ENCODE measurements around the gene MNT. TPM values are rescaled to one million over a fixed set of nuclear protein-coding genes. Genes with fewer than 3 reads are reported as not detected.

MNT gene
- total and polyA plus RNA-seq, 2 experiments from 2014 or later = 5.7 to 6.4 TPM

DNA sequence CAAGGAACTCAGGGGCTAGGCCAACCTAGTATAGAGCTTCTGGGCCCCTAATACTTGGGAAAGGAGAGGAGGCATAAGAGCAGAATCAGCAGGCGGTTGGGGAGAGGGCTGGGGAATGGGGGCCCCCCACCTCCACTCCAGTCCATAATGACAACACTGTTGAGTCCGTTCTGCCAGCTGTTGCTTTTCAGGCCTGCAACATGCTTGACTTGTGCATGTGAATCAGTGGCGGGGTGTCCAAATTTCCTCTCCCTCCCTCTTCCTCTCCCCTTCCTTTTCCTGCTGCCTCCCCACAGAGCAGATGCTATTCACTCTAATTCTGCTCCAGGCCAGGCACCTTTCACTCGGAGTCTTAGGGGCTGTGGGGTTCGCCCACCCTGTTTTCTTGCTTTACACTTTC lies 31.8 kb downstream of the MNT start:
- H3K27ac ChIP-seq (ENCODE audit: low read depth) = no peak overlapping the region
- H2AFZ ChIP-seq = no peak overlapping the region
- no peaks in the 10 kb centered on the region for H3K27me3 ChIP-seq (ENCODE audit: insufficient read depth)
- H3K9me2 ChIP-seq (ENCODE audit: insufficient read depth) = no peaks in the 10 kb centered on the region
- no peaks in the 10 kb centered on the region; the same call in 1 of the 2 replicates for H3K4me1 ChIP-seq (ENCODE audit: insufficient read depth)
- Mint-ChIP-seq H3K4me3 (no peak overlapping the region), H3K27me3 (ENCODE audit: insufficient read depth, low read depth, poor library complexity) (peaks cover 18% of the 10 kb centered on the region), H3K9me3 (no peaks in the 10 kb centered on the region), H3K4me1 (peaks cover 17% of the 10 kb centered on the region), H3K36me3 (ENCODE audit: low read depth) (peaks cover 12% of the 10 kb centered on the region; the same call in 2 of the 3 replicates), H3K27ac (peak overlapping the region; percentile 67; the same call in 1 of the 2 replicates)
- no peaks in the 10 kb centered on the region for H3K79me2 ChIP-seq (replicated peaks; ENCODE audit: insufficient read depth)
- no peak overlapping the region for H3K4me3 ChIP-seq
- DNase-seq (ENCODE audit: low spot score) = no peak
- no peaks in the 10 kb centered on the region; the same call in none of the 2 replicates for H4K20me1 ChIP-seq (replicated peaks; ENCODE audit: insufficient read depth)
- no peak for ATAC-seq
- TF ChIP-seq EZH2phosphoT487 (IDR thresholded peaks at IDR 0.05; ENCODE audit: unreplicated experiment) (no peak), ZNF331 (CRISPR knock-in tag; IDR thresholded peaks at IDR 0.05; ENCODE audit: low read depth) (no peak), JUNB (IDR thresholded peaks at IDR 0.05; ENCODE audit: unreplicated experiment) (no peak), REST (IDR thresholded peaks at IDR 0.05; ENCODE audit: unreplicated experiment) (no peak), STAT1 (IDR thresholded peaks at IDR 0.05; ENCODE audit: unreplicated experiment) (no peak), NANOG (IDR thresholded peaks at IDR 0.05; ENCODE audit: borderline replicate concordance) (no peak), POLR2AphosphoS5 (IDR thresholded peaks at IDR 0.05; ENCODE audit: low read depth) (no peak), CREB1 (CRISPR knock-in tag; IDR thresholded peaks at IDR 0.05; ENCODE audit: low read depth) (no peak), ZNF114 (CRISPR knock-in tag; IDR thresholded peaks at IDR 0.05) (no peak), EZH2 (IDR thresholded peaks at IDR 0.05; ENCODE audit: low read depth, unreplicated experiment) (no peak)
- TF ChIP-seq, protein P1, sequence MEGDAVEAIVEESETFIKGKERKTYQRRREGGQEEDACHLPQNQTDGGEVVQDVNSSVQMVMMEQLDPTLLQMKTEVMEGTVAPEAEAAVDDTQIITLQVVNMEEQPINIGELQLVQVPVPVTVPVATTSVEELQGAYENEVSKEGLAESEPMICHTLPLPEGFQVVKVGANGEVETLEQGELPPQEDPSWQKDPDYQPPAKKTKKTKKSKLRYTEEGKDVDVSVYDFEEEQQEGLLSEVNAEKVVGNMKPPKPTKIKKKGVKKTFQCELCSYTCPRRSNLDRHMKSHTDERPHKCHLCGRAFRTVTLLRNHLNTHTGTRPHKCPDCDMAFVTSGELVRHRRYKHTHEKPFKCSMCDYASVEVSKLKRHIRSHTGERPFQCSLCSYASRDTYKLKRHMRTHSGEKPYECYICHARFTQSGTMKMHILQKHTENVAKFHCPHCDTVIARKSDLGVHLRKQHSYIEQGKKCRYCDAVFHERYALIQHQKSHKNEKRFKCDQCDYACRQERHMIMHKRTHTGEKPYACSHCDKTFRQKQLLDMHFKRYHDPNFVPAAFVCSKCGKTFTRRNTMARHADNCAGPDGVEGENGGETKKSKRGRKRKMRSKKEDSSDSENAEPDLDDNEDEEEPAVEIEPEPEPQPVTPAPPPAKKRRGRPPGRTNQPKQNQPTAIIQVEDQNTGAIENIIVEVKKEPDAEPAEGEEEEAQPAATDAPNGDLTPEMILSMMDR (conservative IDR thresholded peaks at IDR 0.05; ENCODE audit: low read depth in 2 of 2) = no peak
- TF ChIP-seq, protein P2, sequence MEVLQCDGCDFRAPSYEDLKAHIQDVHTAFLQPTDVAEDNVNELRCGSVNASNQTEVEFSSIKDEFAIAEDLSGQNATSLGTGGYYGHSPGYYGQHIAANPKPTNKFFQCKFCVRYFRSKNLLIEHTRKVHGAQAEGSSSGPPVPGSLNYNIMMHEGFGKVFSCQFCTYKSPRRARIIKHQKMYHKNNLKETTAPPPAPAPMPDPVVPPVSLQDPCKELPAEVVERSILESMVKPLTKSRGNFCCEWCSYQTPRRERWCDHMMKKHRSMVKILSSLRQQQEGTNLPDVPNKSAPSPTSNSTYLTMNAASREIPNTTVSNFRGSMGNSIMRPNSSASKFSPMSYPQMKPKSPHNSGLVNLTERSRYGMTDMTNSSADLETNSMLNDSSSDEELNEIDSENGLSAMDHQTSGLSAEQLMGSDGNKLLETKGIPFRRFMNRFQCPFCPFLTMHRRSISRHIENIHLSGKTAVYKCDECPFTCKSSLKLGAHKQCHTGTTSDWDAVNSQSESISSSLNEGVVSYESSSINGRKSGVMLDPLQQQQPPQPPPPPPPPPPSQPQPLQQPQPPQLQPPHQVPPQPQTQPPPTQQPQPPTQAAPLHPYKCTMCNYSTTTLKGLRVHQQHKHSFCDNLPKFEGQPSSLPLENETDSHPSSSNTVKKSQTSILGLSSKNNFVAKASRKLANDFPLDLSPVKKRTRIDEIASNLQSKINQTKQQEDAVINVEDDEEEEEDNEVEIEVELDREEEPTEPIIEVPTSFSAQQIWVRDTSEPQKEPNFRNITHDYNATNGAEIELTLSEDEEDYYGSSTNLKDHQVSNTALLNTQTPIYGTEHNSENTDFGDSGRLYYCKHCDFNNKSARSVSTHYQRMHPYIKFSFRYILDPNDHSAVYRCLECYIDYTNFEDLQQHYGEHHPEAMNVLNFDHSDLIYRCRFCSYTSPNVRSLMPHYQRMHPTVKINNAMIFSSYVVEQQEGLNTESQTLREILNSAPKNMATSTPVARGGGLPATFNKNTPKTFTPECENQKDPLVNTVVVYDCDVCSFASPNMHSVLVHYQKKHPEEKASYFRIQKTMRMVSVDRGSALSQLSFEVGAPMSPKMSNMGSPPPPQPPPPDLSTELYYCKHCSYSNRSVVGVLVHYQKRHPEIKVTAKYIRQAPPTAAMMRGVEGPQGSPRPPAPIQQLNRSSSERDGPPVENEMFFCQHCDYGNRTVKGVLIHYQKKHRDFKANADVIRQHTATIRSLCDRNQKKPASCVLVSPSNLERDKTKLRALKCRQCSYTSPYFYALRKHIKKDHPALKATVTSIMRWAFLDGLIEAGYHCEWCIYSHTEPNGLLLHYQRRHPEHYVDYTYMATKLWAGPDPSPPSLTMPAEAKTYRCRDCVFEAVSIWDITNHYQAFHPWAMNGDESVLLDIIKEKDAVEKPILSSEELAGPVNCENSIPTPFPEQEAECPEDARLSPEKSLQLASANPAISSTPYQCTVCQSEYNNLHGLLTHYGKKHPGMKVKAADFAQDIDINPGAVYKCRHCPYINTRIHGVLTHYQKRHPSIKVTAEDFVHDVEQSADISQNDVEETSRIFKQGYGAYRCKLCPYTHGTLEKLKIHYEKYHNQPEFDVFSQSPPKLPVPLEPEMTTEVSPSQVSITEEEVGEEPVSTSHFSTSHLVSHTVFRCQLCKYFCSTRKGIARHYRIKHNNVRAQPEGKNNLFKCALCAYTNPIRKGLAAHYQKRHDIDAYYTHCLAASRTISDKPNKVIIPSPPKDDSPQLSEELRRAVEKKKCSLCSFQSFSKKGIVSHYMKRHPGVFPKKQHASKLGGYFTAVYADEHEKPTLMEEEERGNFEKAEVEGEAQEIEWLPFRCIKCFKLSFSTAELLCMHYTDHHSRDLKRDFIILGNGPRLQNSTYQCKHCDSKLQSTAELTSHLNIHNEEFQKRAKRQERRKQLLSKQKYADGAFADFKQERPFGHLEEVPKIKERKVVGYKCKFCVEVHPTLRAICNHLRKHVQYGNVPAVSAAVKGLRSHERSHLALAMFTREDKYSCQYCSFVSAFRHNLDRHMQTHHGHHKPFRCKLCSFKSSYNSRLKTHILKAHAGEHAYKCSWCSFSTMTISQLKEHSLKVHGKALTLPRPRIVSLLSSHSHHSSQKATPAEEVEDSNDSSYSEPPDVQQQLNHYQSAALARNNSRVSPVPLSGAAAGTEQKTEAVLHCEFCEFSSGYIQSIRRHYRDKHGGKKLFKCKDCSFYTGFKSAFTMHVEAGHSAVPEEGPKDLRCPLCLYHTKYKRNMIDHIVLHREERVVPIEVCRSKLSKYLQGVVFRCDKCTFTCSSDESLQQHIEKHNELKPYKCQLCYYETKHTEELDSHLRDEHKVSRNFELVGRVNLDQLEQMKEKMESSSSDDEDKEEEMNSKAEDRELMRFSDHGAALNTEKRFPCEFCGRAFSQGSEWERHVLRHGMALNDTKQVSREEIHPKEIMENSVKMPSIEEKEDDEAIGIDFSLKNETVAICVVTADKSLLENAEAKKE (CRISPR knock-in tag; IDR thresholded peaks at IDR 0.05) = no peak
- H3K36me3 ChIP-seq (ENCODE audit: insufficient read depth) = no peaks in the 10 kb centered on the region
- H3K4me2 ChIP-seq = no peak overlapping the region
- 0 out of 2 replicates have a peak, but pooled peaks cover 3% of the 10 kb centered on the region for H3F3A ChIP-seq (replicated peaks; ENCODE audit: low read depth)
